Measurements from ENCODE around the gene IKZF1. TPM values are rescaled to one million over a fixed set of nuclear protein-coding genes. Genes with fewer than 3 reads are reported as not detected.

Gene IKZF1
- total and polyA plus RNA-seq, 2 of the 4 experiments (the other 2 are of a cell fraction), result not detected

- Histone ChIP-seq H3K4ac (ENCODE audit: low read depth, low read length) (no peak overlapping the region), H2BK120ac (ENCODE audit: low read depth, low read length) (no peak overlapping the region), H3K27me3 (ENCODE audit: control insufficient read depth, insufficient read depth, low read length) (no peaks in the 10 kb centered on the region), H3K18ac (ENCODE audit: low read depth, low read length) (no peak overlapping the region), H2BK20ac (ENCODE audit: low read depth, low read length) (no peak overlapping the region), H3K14ac (replicated peaks; ENCODE audit: low read depth, low read length) (no peak overlapping the region), H2AFZ (replicated peaks; ENCODE audit: low read length, poor library complexity) (no peak overlapping the region), H2AK5ac (ENCODE audit: low read depth, low read length) (no peak overlapping the region), H3K56ac (ENCODE audit: extremely low read depth, insufficient read depth, low read length) (no peak overlapping the region), H3K36me3 (ENCODE audit: control insufficient read depth, insufficient read depth, low read length) (no peaks in the 10 kb centered on the region), H3K9me1 (ENCODE audit: insufficient read depth, low read length) (no peaks in the 10 kb centered on the region), H4K8ac (ENCODE audit: low read depth in 2 of 2, low read length in 2 of 2) (no peak overlapping the region), H4K5ac (ENCODE audit: low read depth, low read length) (no peak overlapping the region), H2BK5ac (ENCODE audit: low read depth, low read length, poor library complexity, severe bottlenecking) (no peak overlapping the region), H2BK15ac (ENCODE audit: low read depth, low read length) (no peak overlapping the region), H3K4me1 (ENCODE audit: control insufficient read depth, insufficient read depth, low read length) (no peaks in the 10 kb centered on the region), H2AK9ac (replicated peaks; ENCODE audit: low read depth, low read length, poor library complexity) (no peak overlapping the region), H3K9me3 (ENCODE audit: control insufficient read depth, insufficient read depth, low read length) (no peaks in the 10 kb centered on the region), H3K27ac (ENCODE audit: insufficient read depth, low read length) (no peak overlapping the region), H3K9ac (ENCODE audit: low read depth, low read length) (no peak overlapping the region), H3K4me2 (ENCODE audit: low read depth, low read length) (no peak overlapping the region), H3K23ac (ENCODE audit: low read depth, low read length) (no peak overlapping the region), H4K91ac (ENCODE audit: insufficient read depth, low read depth, low read length) (no peak overlapping the region), H3K79me1 (ENCODE audit: low read depth in 1 of 2, low read length in 2 of 2) (no peaks in the 10 kb centered on the region), H3K4me3 (ENCODE audit: insufficient read depth, low read depth, low read length) (no peak overlapping the region), H4K20me1 (ENCODE audit: insufficient read depth, low read length) (no peaks in the 10 kb centered on the region)
- ATAC-seq (ENCODE audit: low read depth) (no peak), DNase-seq (no peak)
- in situ Hi-C loops (cut with MboI; ENCODE audit: low sequenced_read_pairs), result no loop called here
- no TSS peak for BruUV-seq (replicated peaks)
- TF ChIP-seq RFX5 (IDR thresholded peaks at IDR 0.05; ENCODE audit: low read depth, low read length), result no peak
- intact Hi-C loops (cut with micrococcal nuclease), result no loop called here
- CTCF ChIA-PET, result no interaction called here
- dilution Hi-C loops (cut with HindIII; ENCODE audit: low sequenced_read_pairs, unreplicated experiment), result no loop called here
- POLR2A ChIA-PET (ENCODE audit: unreplicated experiment), result no interaction called here
Observed at GRCh38 chr7:50292763-50293162, 11.8 kb upstream of the IKZF1 start.
